Neural cell (in vitro differentiated cells): ENCODE data around the gene WARS2. TPM values are rescaled to one million over a fixed set of nuclear protein-coding genes. Genes with fewer than 3 reads are reported as not detected.

Experiments used
- H2AFZ ChIP-seq: fragments of 200-600, 300-800 bp; sonication (generic), shearing (Covaris generic); 2 replicates; pipeline ENCODE4 v1.6.0; 2014; ENCODE audit warnings: low read depth, mild to moderate bottlenecking, antibody characterized with exemption, low read length, moderate library complexity
- H3F3A ChIP-seq: fragments of 200-600 bp; shearing (Covaris generic); 2 replicates; pipeline ENCODE4 v1.6.1; 2016; ENCODE audit warnings: mild to moderate bottlenecking, moderate library complexity, mixed read lengths, antibody characterized with exemption, low read length; ENCODE audit not compliant: insufficient read depth, poor library complexity, severe bottlenecking
- H3K27ac ChIP-seq: fragments of 200-600, 300-800 bp; sonication (generic), shearing (Covaris generic); 2 replicates; pipeline ENCODE4 v1.5.1; 2014; ENCODE audit warnings: mild to moderate bottlenecking, low read length, moderate library complexity
- H3K27me3 ChIP-seq: fragments of 300-800, 200-600 bp; sonication (generic), shearing (Covaris generic); 2 replicates; pipeline ENCODE4 v1.6.0; 2014; ENCODE audit warnings: mild to moderate bottlenecking, low read depth, low read length, moderate library complexity; ENCODE audit not compliant: insufficient read depth
- H3K36me3 ChIP-seq: fragments of 300-800, 200-600 bp; sonication (generic), shearing (Covaris generic); 2 replicates; pipeline ENCODE4 v1.5.1; 2014; ENCODE audit warnings: mild to moderate bottlenecking, antibody characterized with exemption, low read length, moderate library complexity; ENCODE audit not compliant: insufficient read depth
- H3K4me2 ChIP-seq: fragments of 300-800, 200-600 bp; sonication (generic), shearing (Covaris generic); 2 replicates; pipeline ENCODE4 v1.6.0; 2014; ENCODE audit warnings: mild to moderate bottlenecking, low read length
- H3K4me3 ChIP-seq: fragments of 300-800, 200-600 bp; sonication (generic), shearing (Covaris generic); 2 replicates; pipeline ENCODE4 v1.5.1; 2014; ENCODE audit warnings: mild to moderate bottlenecking, low read length, moderate library complexity
- H3K79me2 ChIP-seq: fragments of 200-600 bp; shearing (Covaris generic); replicated peaks from 2 replicates; pipeline ENCODE4 v1.6.0; 2014; ENCODE audit warnings: mild to moderate bottlenecking, low read length, moderate library complexity; ENCODE audit not compliant: insufficient read depth
- H3K9ac ChIP-seq: fragments of 300-800, 200-600 bp; sonication (generic), shearing (Covaris generic); 2 replicates; pipeline ENCODE4 v1.6.1; 2016; ENCODE audit warnings: mild to moderate bottlenecking, low read length, mixed read lengths
- H3K9me2 ChIP-seq: fragments of 200-600 bp; shearing (Covaris generic); 2 replicates; pipeline ENCODE4 v1.6.1; 2016; ENCODE audit warnings: mild to moderate bottlenecking, low read length, mixed read lengths; ENCODE audit not compliant: insufficient read depth
- H3K9me3 ChIP-seq: fragments of 200-600, 300-800 bp; sonication (generic), shearing (Covaris generic); 2 replicates; pipeline ENCODE4 v1.6.1; 2016; ENCODE audit warnings: mild to moderate bottlenecking, mixed run types, low read length, moderate library complexity, mixed read lengths
- H4K20me1 ChIP-seq: fragments of 200-600 bp; shearing (Covaris generic); 2 replicates; pipeline ENCODE4 v1.6.1; 2016; ENCODE audit warnings: mild to moderate bottlenecking, mixed run types; ENCODE audit not compliant: insufficient read depth
- CTCF ChIP-seq: fragments of 450-650 bp; IDR thresholded peaks from 2 replicates; pipeline ENCODE4 v1.5.1; 2014; ENCODE audit warnings: antibody characterized with exemption, mild to moderate bottlenecking, moderate library complexity; ENCODE audit not compliant: poor library complexity, severe bottlenecking
- EP300 ChIP-seq: fragments of 450-650 bp; conservative IDR thresholded peaks from 2 replicates; pipeline ENCODE4 v1.6.1; 2014; ENCODE audit warnings: antibody characterized with exemption, mild to moderate bottlenecking, moderate library complexity; ENCODE audit not compliant: poor library complexity, severe bottlenecking
- EZH2 ChIP-seq: fragments of 200-600, 300-800 bp; shearing (Covaris generic), sonication (generic); IDR thresholded peaks from 2 replicates; pipeline ENCODE4 v1.6.1; 2014; ENCODE audit warnings: antibody characterized with exemption, low read length, borderline replicate concordance, mild to moderate bottlenecking; ENCODE audit not compliant: insufficient read depth, poor library complexity, severe bottlenecking
- MXI1 ChIP-seq: fragments of 450-650 bp; conservative IDR thresholded peaks from 2 replicates; pipeline ENCODE4 v1.6.1; 2014; ENCODE audit warnings: antibody characterized with exemption, mild to moderate bottlenecking; ENCODE audit not compliant: poor library complexity, severe bottlenecking
- POLR2AphosphoS5 ChIP-seq: IDR thresholded peaks from 2 replicates; pipeline ENCODE4 v1.6.1; 2012
- RAD21 ChIP-seq: fragments of 450-650 bp; conservative IDR thresholded peaks from 2 replicates; pipeline ENCODE4 v1.6.1; 2014; ENCODE audit warnings: antibody characterized with exemption, mild to moderate bottlenecking, moderate library complexity
- REST ChIP-seq: IDR thresholded peaks from 2 replicates; pipeline ENCODE4 v1.6.1; 2012; ENCODE audit warnings: borderline replicate concordance
- SMC3 ChIP-seq: fragments of 450-650 bp; conservative IDR thresholded peaks from 2 replicates; pipeline ENCODE4 v1.6.1; 2014; ENCODE audit warnings: antibody characterized with exemption, mild to moderate bottlenecking, moderate library complexity; ENCODE audit not compliant: poor library complexity
- TAF1 ChIP-seq: IDR thresholded peaks from 2 replicates; pipeline ENCODE4 v1.6.1; 2012; ENCODE audit warnings: low read depth
- polyA plus RNA-seq: library from polyadenylated mRNA; depleted of rRNA; stranded (reverse); fragments of >200 nt; gene quantifications from 2 replicates; pipeline ENCODE4 v1.2.3, GENCODE V29; 2014

WARS2 gene
- polyA plus RNA-seq, 1 donor from 2014 or later = 4.7 TPM

- TF ChIP-seq POLR2AphosphoS5 = no peak
- TF ChIP-seq MXI1 = no peak
- no peak for TF ChIP-seq CTCF
- TF ChIP-seq EP300 = no peak
- TF ChIP-seq SMC3 = no peak
- no peak for TF ChIP-seq TAF1
- TF ChIP-seq EZH2 = no peak
- no peak for TF ChIP-seq RAD21
- TF ChIP-seq REST = no peak
Measured at GRCh38 chr1:119163396-119163795, 22.9 kb upstream of the WARS2 start.

GRCh38 chr1:119160866-119161265 lies 20.4 kb upstream of the WARS2 start:
- Histone ChIP-seq H3K4me2 (no peak overlapping the region), H3K9ac (no peak overlapping the region), H3K9me2 (no peaks in the 10 kb centered on the region), H3K9me3 (no peaks in the 10 kb centered on the region), H2AFZ (no peak overlapping the region), H3K27me3 (no peaks in the 10 kb centered on the region), H4K20me1 (no peaks in the 10 kb centered on the region), H3F3A (no peaks in the 10 kb centered on the region), H3K4me3 (no peak overlapping the region), H3K36me3 (no peaks in the 10 kb centered on the region), H3K79me2 (no peaks in the 10 kb centered on the region), H3K27ac (no peak overlapping the region)
- TF ChIP-seq CTCF = no peak
- TF ChIP-seq REST = no peak
- TF ChIP-seq POLR2AphosphoS5 = no peak
- no peak for TF ChIP-seq EZH2
- no peak for TF ChIP-seq SMC3
- no peak for TF ChIP-seq RAD21
- no peak for TF ChIP-seq EP300
- no peak for TF ChIP-seq TAF1
- TF ChIP-seq MXI1 = no peak

More at GRCh38 chr1:119163396-119163795, 22.9 kb upstream of the WARS2 start:
- Histone ChIP-seq H3K9me2 (no peaks in the 10 kb centered on the region), H3K79me2 (no peaks in the 10 kb centered on the region), H4K20me1 (no peaks in the 10 kb centered on the region), H3K9me3 (no peaks in the 10 kb centered on the region), H3K4me3 (no peak overlapping the region), H3K36me3 (no peaks in the 10 kb centered on the region), H2AFZ (no peak overlapping the region), H3K9ac (no peak overlapping the region), H3K27me3 (no peaks in the 10 kb centered on the region), H3K27ac (no peak overlapping the region), H3F3A (no peaks in the 10 kb centered on the region), H3K4me2 (no peak overlapping the region)
